Vagina (tissue), 2 donors: ENCODE measurements around the gene MPPED1. TPM values are rescaled to one million over a fixed set of nuclear protein-coding genes. Genes with fewer than 3 reads are reported as not detected.

Source experiments
- DNase-seq, 2 donors: peaks; one replicate each; pipeline ENCODE4 v3.0.0-alpha.2; 2017; ENCODE audit errors: extremely low spot score in 2 of 2
- H3K27ac ChIP-seq: fragments of 200-600 bp; sonication (generic); one replicate; pipeline ENCODE4 v1.5.1; 2019
- H3K27me3 ChIP-seq: fragments of 200-600 bp; sonication (generic); one replicate; pipeline ENCODE4 v1.5.1; 2019
- H3K36me3 ChIP-seq, 2 donors: fragments of 200-600 bp; sonication (generic); one replicate each; pipeline ENCODE4 v1.5.1; 2017 to 2019
- H3K4me1 ChIP-seq: fragments of 200-600 bp; sonication (generic); one replicate; pipeline ENCODE4 v1.5.1; 2019
- H3K4me3 ChIP-seq, 2 donors: fragments of 200-600 bp; sonication (generic); 1 replicate in 1 of 2; 2 replicates in 1 of 2; pipeline ENCODE4 v1.5.1; 2016 to 2019
- H3K9me3 ChIP-seq: fragments of 200-600 bp; sonication (generic); one replicate; pipeline ENCODE4 v1.5.1; 2019
- CTCF ChIP-seq, 3 experiments: fragments of 450-650 bp in 2 of 3; fragments of 200-600 bp in 1 of 3; sonication (generic) in 1 of 3; IDR thresholded peaks; one replicate each; pipeline ENCODE4 v1.5.1; 2017 to 2019; ENCODE audit warnings: antibody characterized with exemption in 3 of 3, mild to moderate bottlenecking in 2 of 3, moderate library complexity in 2 of 3
- POLR2A ChIP-seq, 2 donors: fragments of 450-650 bp; IDR thresholded peaks; one replicate each; pipeline ENCODE4 v1.6.1; 2017; ENCODE audit warnings: antibody characterized with exemption in 2 of 2, mild to moderate bottlenecking in 2 of 2, moderate library complexity in 2 of 2
- POLR2AphosphoS5 ChIP-seq, 2 donors: sonication (generic); formaldehyde crosslinking; IDR thresholded peaks; one replicate each; pipeline ENCODE4 v1.9.0; 2017; ENCODE audit warnings: antibody characterized with exemption in 2 of 2, mild to moderate bottlenecking in 2 of 2, low read depth in 1 of 2; ENCODE audit not compliant: insufficient read depth in 1 of 2
- intact Hi-C: fragments of 100-400 bp; cut with DNase I; formaldehyde crosslinking; loops from one replicate; pipeline ENCODE4 v1.15.1; 2023
- total RNA-seq: library from RNA; depleted of rRNA; stranded (reverse); fragments of >200 nt; gene quantifications from one replicate; pipeline ENCODE4 v1.2.3, GENCODE V29; 2016

The MPPED1 gene
- total RNA-seq, 1 donor from 2014 or later: 0.49 TPM

- H3K27me3 ChIP-seq: no peaks in the 10 kb centered on the region
- no peak for DNase-seq
These were observed 20.2 kb downstream of the MPPED1 start for GRCh38 chr22:43431808-43432554.

DNA sequence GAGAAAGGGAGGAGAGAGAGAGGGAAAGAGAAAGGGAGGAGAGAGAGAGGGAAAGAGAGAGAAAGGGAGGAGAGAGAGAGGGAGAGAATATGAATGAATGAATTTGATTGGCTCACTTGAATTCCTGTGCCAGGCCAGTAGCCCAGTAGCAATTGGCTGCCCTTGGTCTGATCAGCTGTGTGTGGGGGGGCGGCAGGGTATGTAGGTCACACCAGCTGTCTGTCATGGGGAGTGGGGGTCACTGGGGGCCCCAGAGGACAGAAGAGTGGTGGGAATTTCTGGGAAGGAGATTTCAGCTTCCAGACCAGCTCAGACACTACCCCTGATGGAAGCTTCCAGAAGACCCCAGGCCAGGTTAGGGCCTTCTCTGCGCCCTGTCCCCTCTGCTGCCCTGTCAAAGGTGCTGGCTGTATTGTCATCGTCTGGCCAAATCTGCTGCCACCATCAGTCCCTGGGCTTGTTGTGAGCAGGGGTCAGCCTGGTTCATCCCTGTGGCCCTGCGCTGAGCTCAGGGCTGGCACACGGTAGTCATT, 21.1 kb downstream of the MPPED1 start:
- H3K9me3 ChIP-seq: no peaks in the 10 kb centered on the region
- no peaks in the 10 kb centered on the region for H3K36me3 ChIP-seq
- intact Hi-C loops: no loop called here
- no peak overlapping the region for H3K4me3 ChIP-seq
- H3K4me1 ChIP-seq: no peaks in the 10 kb centered on the region
- DNase-seq: no peak
- no peak overlapping the region for H3K27ac ChIP-seq
- TF ChIP-seq CTCF (IDR thresholded peaks at IDR 0.05) (no peak), POLR2A (IDR thresholded peaks at IDR 0.05) (no peak), POLR2AphosphoS5 (IDR thresholded peaks at IDR 0.05; ENCODE audit: insufficient read depth in 1 of 2, low read depth in 1 of 2) (no peak)
- H3K27me3 ChIP-seq: no peaks in the 10 kb centered on the region

More at GRCh38 chr22:43431808-43432554, 20.2 kb downstream of the MPPED1 start:
- no peak for TF ChIP-seq POLR2A (IDR thresholded peaks at IDR 0.05)
- TF ChIP-seq CTCF (IDR thresholded peaks at IDR 0.05): no peak
- TF ChIP-seq POLR2AphosphoS5 (IDR thresholded peaks at IDR 0.05; ENCODE audit: insufficient read depth in 1 of 2, low read depth in 1 of 2): no peak
- intact Hi-C loops: no loop called here
- Histone ChIP-seq H3K36me3 (no peaks in the 10 kb centered on the region), H3K27ac (no peak overlapping the region), H3K9me3 (no peaks in the 10 kb centered on the region), H3K4me3 (no peak overlapping the region), H3K4me1 (no peaks in the 10 kb centered on the region)

GRCh38 chr22:43433451-43434274, 21.8 kb downstream of the MPPED1 start:
- no peaks in the 10 kb centered on the region for H3K27me3 ChIP-seq
- no peak overlapping the region for H3K27ac ChIP-seq
- DNase-seq: no peak
- H3K9me3 ChIP-seq: no peaks in the 10 kb centered on the region
- intact Hi-C loops: no loop called here
- H3K4me3 ChIP-seq: no peak overlapping the region
- H3K36me3 ChIP-seq: no peaks in the 10 kb centered on the region
- no peak for TF ChIP-seq CTCF (IDR thresholded peaks at IDR 0.05)
- no peak for TF ChIP-seq POLR2AphosphoS5 (IDR thresholded peaks at IDR 0.05; ENCODE audit: insufficient read depth in 1 of 2, low read depth in 1 of 2)
- TF ChIP-seq POLR2A (IDR thresholded peaks at IDR 0.05): no peak
- no peaks in the 10 kb centered on the region for H3K4me1 ChIP-seq

DNA sequence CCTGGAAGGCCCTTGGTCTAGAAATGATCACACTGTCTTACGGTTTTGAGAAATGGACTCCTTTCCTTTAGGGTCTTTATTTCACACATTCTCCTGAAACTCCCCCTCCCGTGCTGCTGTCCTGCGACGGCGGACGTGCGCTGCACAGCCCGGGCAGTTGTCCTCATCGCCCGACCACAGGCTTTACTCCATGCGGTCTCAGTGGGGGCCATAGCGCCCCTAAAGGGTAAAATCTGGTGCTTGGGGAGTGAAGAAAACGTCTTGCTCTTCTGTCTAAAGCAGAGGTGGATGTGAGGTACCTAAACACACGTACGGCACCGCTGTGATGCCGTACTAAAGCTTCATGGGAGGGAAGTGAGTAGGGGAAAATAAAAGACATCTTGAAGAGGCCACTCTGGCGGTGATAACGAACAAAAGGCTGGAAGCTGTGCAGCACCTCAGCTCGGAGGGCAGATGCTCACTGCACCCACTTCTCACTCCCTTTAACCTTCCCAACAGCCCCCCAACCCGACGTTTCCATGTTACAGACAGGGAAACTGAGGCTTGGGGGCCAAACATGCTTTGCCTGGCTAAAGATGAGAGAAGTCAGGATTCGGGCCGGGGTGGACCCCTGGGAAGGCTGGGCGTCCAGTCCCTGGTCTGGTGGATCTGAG, 22.6 kb downstream of the MPPED1 start:
- no peak for TF ChIP-seq POLR2A (IDR thresholded peaks at IDR 0.05)
- TF ChIP-seq POLR2AphosphoS5 (IDR thresholded peaks at IDR 0.05; ENCODE audit: insufficient read depth in 1 of 2, low read depth in 1 of 2): no peak
- TF ChIP-seq CTCF (IDR thresholded peaks at IDR 0.05): no peak
- Histone ChIP-seq H3K27ac (no peak overlapping the region), H3K4me1 (no peaks in the 10 kb centered on the region), H3K27me3 (no peaks in the 10 kb centered on the region), H3K36me3 (no peaks in the 10 kb centered on the region), H3K9me3 (no peaks in the 10 kb centered on the region), H3K4me3 (no peak overlapping the region)
- no peak for DNase-seq
- intact Hi-C loops: no loop called here
